A549 (cell line): Measurements from ENCODE around the gene ACTR3C. TPM values are rescaled to one million over a fixed set of nuclear protein-coding genes. Genes with fewer than 3 reads are reported as not detected.

Experiments used
- ATAC-seq, 2 experiments: fragments of 200-7000 bp in 1 of 2; fragments of >200 bp in 1 of 2; cut with Nextera tagmentation in 1 of 2; cut with Tn5 transposase in 1 of 2; 3 replicates each; pipeline versions ENCODE4 v1.8.0 to v1.9.1; 2018 to 2020; ENCODE audit warnings: mild to moderate bottlenecking in 1 of 2, moderate library complexity in 1 of 2
- CTCF ChIA-PET: fragments of 300-600 bp; sonication (Branson Sonifier 250); formaldehyde crosslinking; extraction: SDS; loops from one replicate; lab custom pipeline; 2021; ENCODE audit warnings: antibody characterized with exemption, inconsistent platforms; lab: Yijun Ruan, JAX
- POLR2A ChIA-PET: fragments of 350-600 bp; formaldehyde crosslinking; extraction: SDS; loops from one replicate; lab custom pipeline; 2021; ENCODE audit warnings: antibody characterized with exemption, inconsistent platforms; lab: Yijun Ruan, JAX
- DNase-seq, 2 experiments: peaks; one replicate each; pipeline versions ENCODE4 v3.0.0 to v3.0.0-alpha.2; 2011 to 2016; ENCODE audit warnings: low read depth in 1 of 2, low spot score in 1 of 2
- FAIRE-seq: peaks from 2 replicates; lab custom pipeline; 2011; peaks lifted over from hg19 to GRCh38; lab: Jason Lieb, UNC
- H3K27ac ChIP-seq, 2 experiments: fragments of >200 bp; sonication (Bioruptor Twin); formaldehyde crosslinking; 3 replicates each; pipeline ENCODE4 v1.5.1; 2016 to 2017
- H3K4me1 ChIP-seq: fragments of >200 bp; sonication (Bioruptor Twin); formaldehyde crosslinking; 3 replicates; pipeline ENCODE4 v1.6.1; 2016
- H3K4me2 ChIP-seq: fragments of >200 bp; sonication (Bioruptor Twin); formaldehyde crosslinking; 3 replicates; pipeline ENCODE4 v1.6.1; 2016
- H3K4me3 ChIP-seq: fragments of >200 bp; sonication (Bioruptor Twin); formaldehyde crosslinking; 3 replicates; pipeline ENCODE4 v1.5.1; 2016
- H3K9me3 ChIP-seq: fragments of >200 bp; sonication (Bioruptor Twin); formaldehyde crosslinking; 3 replicates; pipeline ENCODE4 v1.6.1; 2016
- BHLHE40 ChIP-seq: IDR thresholded peaks from 2 replicates; pipeline ENCODE4 v1.6.1; 2012; ENCODE audit warnings: low read depth, low read length, inconsistent platforms
- CBX8 ChIP-seq: fragments of 200-600 bp; sonication (generic); IDR thresholded peaks from 2 replicates; pipeline ENCODE4 v1.6.1; 2016
- CEBPB ChIP-seq, 2 experiments: fragments of >200 bp in 1 of 2; sonication (Bioruptor Twin) in 1 of 2; formaldehyde crosslinking in 1 of 2; IDR thresholded peaks; 2 replicates each; pipeline ENCODE4 v1.6.1; 2012 to 2016
- CHD4 ChIP-seq: fragments of 200-600 bp; sonication (generic); IDR thresholded peaks from 2 replicates; pipeline ENCODE4 v1.6.1; 2016; ENCODE audit warnings: antibody characterized with exemption, mild to moderate bottlenecking, borderline replicate concordance
- EHF ChIP-seq: fragments of 250-450 bp; sonication (Bioruptor Pico); IDR thresholded peaks from 2 replicates; pipeline ENCODE4 v1.5.0; 2020; ENCODE audit warnings: mild to moderate bottlenecking
- EHMT2 ChIP-seq: fragments of 200-600 bp; sonication (generic); IDR thresholded peaks from 2 replicates; pipeline ENCODE4 v1.6.1; 2016; ENCODE audit warnings: antibody characterized with exemption, low read depth, mild to moderate bottlenecking, moderate library complexity
- EP300 ChIP-seq, 2 experiments: fragments of >200 bp; sonication (Bioruptor Twin); formaldehyde crosslinking; IDR thresholded peaks; 2 replicates in 1 of 2; 3 replicates in 1 of 2; pipeline ENCODE4 v1.6.1; 2016 to 2017
- ESRRA ChIP-seq: fragments of 150-350 bp; IDR thresholded peaks from 2 replicates; pipeline ENCODE4 v1.6.1; 2014; ENCODE audit warnings: mild to moderate bottlenecking, low read length, borderline replicate concordance
- FOSB ChIP-seq: fragments of 250-450 bp; sonication (Bioruptor Pico); IDR thresholded peaks from 2 replicates; pipeline ENCODE4 v1.5.0; 2020; ENCODE audit warnings: mild to moderate bottlenecking, moderate library complexity
- FOSL2 ChIP-seq, 2 experiments: fragments of 450-650 bp in 1 of 2; fragments of >200 bp in 1 of 2; sonication (Bioruptor Twin) in 1 of 2; formaldehyde crosslinking; IDR thresholded peaks; 2 replicates each; pipeline versions ENCODE4 v1.5.0 to v1.6.1; 2016 to 2020; ENCODE audit warnings: mild to moderate bottlenecking in 1 of 2, moderate library complexity in 1 of 2
- FOXS1 ChIP-seq: fragments of 250-450 bp; sonication (Bioruptor Pico); IDR thresholded peaks from 2 replicates; pipeline ENCODE4 v1.5.0; 2020; ENCODE audit warnings: mild to moderate bottlenecking, moderate library complexity
- GATA3 ChIP-seq: IDR thresholded peaks from 2 replicates; pipeline ENCODE4 v1.6.1; 2012; ENCODE audit warnings: borderline replicate concordance
- HOXA7 ChIP-seq: fragments of 250-450 bp; sonication (Bioruptor Pico); IDR thresholded peaks from 2 replicates; pipeline ENCODE4 v1.5.0; 2020; ENCODE audit warnings: mild to moderate bottlenecking, moderate library complexity
- HOXB13 ChIP-seq: fragments of 250-450 bp; sonication (Bioruptor Pico); IDR thresholded peaks from 2 replicates; pipeline ENCODE4 v1.5.0; 2020; ENCODE audit warnings: low read depth, mild to moderate bottlenecking, moderate library complexity
- HOXB5 ChIP-seq: fragments of 250-450 bp; sonication (Bioruptor Pico); IDR thresholded peaks from 2 replicates; pipeline ENCODE4 v1.5.0; 2020; ENCODE audit warnings: mild to moderate bottlenecking, moderate library complexity
- JUNB ChIP-seq: fragments of >200 bp; sonication (Bioruptor Twin); formaldehyde crosslinking; IDR thresholded peaks from 2 replicates; pipeline ENCODE4 v1.6.1; 2016
- KDM5A ChIP-seq: fragments of 200-600 bp; sonication (generic); IDR thresholded peaks from 2 replicates; pipeline ENCODE4 v1.6.1; 2016; ENCODE audit warnings: antibody characterized with exemption, mild to moderate bottlenecking
- MAZ ChIP-seq: fragments of 150-350 bp; IDR thresholded peaks from 2 replicates; pipeline ENCODE4 v1.6.1; 2014; ENCODE audit warnings: antibody characterized with exemption, low read depth, low read length, borderline replicate concordance
- MYC ChIP-seq: IDR thresholded peaks from 2 replicates; pipeline ENCODE4 v1.6.1; 2012; ENCODE audit warnings: mild to moderate bottlenecking, inconsistent platforms, low read length, improper control_type of control experiment, borderline replicate concordance
- NR3C1 ChIP-seq: fragments of >200 bp; sonication (Bioruptor Twin); formaldehyde crosslinking; IDR thresholded peaks from 3 replicates; pipeline ENCODE4 v1.6.1; 2017
- RARB ChIP-seq: fragments of 250-450 bp; sonication (Bioruptor Pico); IDR thresholded peaks from 2 replicates; pipeline ENCODE4 v1.8.0; 2021; ENCODE audit warnings: mild to moderate bottlenecking, moderate library complexity
- RFX5 ChIP-seq: fragments of 450-650 bp; IDR thresholded peaks from 2 replicates; pipeline ENCODE4 v1.7.1; 2014; ENCODE audit warnings: antibody characterized with exemption, mild to moderate bottlenecking, moderate library complexity
- RNF2 ChIP-seq: fragments of 200-600 bp; sonication (generic); IDR thresholded peaks from 2 replicates; pipeline ENCODE4 v1.6.1; 2016; ENCODE audit warnings: low read depth, mild to moderate bottlenecking, antibody characterized with exemption, moderate library complexity, borderline replicate concordance
- ZC3H11A ChIP-seq: fragments of 450-650 bp; IDR thresholded peaks from 2 replicates; pipeline ENCODE4 v1.6.1; 2014; ENCODE audit warnings: antibody characterized with exemption, mild to moderate bottlenecking
- WGBS: methylation state at CpG from one replicate; pipeline ENCODE4 v1.1.6; 2017; ENCODE audit errors: missing lambda C conversion rate; 5-methylcytosine and 5-hydroxymethylcytosine counted together
- polyA plus RNA-seq, 4 experiments: library from polyadenylated mRNA; depleted of rRNA in 3 of 4; stranded (reverse); fragments of >200 nt; fragmentation: RNase III in 1 of 4; extraction: RNeasy Plus Mini Kit Qiagen cat#74134 plus additional on column Dnase treatment in 1 of 4; gene quantifications; 2 replicates in 3 of 4; 3 replicates in 1 of 4; pipeline ENCODE4 v1.2.3, GENCODE V29; 2011 to 2017
- TF ChIP-seq, protein P1 (sequence below): IDR thresholded peaks from 2 replicates; pipeline ENCODE4 v1.6.1; 2012
- TF ChIP-seq, protein P2 (sequence below): fragments of >200 bp; sonication (Bioruptor Twin); formaldehyde crosslinking; IDR thresholded peaks from 3 replicates; pipeline ENCODE4 v1.6.1; 2016
- TF ChIP-seq, protein P3 (sequence below): IDR thresholded peaks from 2 replicates; pipeline ENCODE4 v1.6.1; 2012
- TF ChIP-seq, protein P4 (sequence below): fragments of 250-450 bp; sonication (Bioruptor Pico); IDR thresholded peaks from 2 replicates; pipeline ENCODE4 v1.5.0; 2020; ENCODE audit warnings: low read depth, mild to moderate bottlenecking, moderate library complexity
- TF ChIP-seq, protein P5 (sequence below): fragments of >200 bp; sonication (Bioruptor Twin); formaldehyde crosslinking; IDR thresholded peaks from 2 replicates; pipeline ENCODE4 v1.6.1; 2016

The ACTR3C gene
- polyA plus RNA-seq, 2 of the 4 experiments (the other 2 are of a cell fraction) = 0.43 TPM

DNA sequence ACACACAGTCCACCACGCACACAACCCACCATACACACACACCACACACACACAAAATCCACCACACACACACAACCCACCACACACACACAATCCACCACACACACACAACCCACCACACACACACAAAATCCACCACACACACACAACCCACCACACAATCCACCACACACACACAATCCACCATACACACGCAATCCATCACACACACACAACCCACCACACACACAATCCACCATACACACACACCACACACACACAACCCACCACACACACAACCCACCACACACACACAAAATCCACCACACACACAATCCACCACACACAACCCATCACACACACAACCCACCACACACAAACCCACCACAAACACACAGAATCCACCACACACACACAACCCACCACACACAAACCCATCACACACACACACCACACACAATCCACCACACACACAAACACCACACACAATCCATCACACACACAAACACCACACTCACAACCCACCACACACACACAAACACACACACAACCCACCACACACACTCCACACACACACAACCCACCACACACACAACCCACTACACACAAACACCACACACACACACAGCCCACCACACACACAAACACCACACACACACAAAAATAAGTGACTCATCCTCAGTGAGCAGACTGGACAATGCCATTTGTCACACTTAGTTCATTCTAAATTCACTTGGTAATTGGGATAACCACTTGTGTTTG lies 36.4 kb upstream of the ACTR3C start:
- H3K27ac ChIP-seq = no peak overlapping the region
- 90% methylated on average over 2 of the region's 2 CpGs for WGBS
- ChIA-PET CTCF (no interaction called here), POLR2A (no interaction called here)
- ATAC-seq = no peak
- no peak for DNase-seq
- peaks cover 3% of the 10 kb centered on the region; the same call in 1 of the 3 replicates for H3K4me1 ChIP-seq
- TF ChIP-seq RARB (no peak), CHD4 (0 out of 2 replicates have a peak, but pooled peaks have one; percentile 33)
- H3K4me2 ChIP-seq = no peak overlapping the region
- H3K4me3 ChIP-seq = no peak overlapping the region
- no peaks in the 10 kb centered on the region for H3K9me3 ChIP-seq
- no peak for FAIRE-seq

DNA sequence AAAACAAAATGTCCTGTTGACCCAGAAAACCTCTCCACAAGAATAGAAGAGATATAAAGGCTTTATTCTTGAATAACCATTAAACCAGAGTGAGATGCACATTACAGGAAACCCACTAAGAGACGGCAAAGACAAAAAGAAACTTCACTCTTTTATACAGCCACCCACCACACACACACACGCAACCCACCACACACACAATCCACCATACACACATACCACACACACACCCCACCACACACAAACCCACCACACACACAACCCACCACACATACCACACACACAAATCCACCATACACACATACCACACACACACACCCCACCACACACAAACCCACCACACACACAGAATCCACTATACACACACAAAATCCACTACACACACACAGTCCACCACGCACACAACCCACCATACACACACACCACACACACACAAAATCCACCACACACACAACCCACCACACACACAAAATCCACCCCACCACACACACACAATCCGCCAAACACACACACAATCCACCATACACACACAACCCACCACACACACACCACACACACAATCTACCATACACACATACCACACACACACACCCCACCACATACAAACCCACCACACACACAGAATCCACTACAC lies 35.8 kb upstream of the ACTR3C start:
- no peaks in the 10 kb centered on the region for H3K9me3 ChIP-seq
- H3K4me3 ChIP-seq = no peak overlapping the region
- ChIA-PET POLR2A (no interaction called here), CTCF (interaction anchor here (0.9 to 1.4 kb wide), 4 partner anchors 11 to 46 kb away, joined by 3 to 4 read pairs (median 4); no protein-coding TSS in a partner anchor)
- no peak overlapping the region for H3K4me2 ChIP-seq
- H3K27ac ChIP-seq = no peak overlapping the region
- WGBS = 85% methylated on average over 4 of the region's 4 CpGs
- no peak for FAIRE-seq
- no peak for ATAC-seq
- H3K4me1 ChIP-seq = peaks cover 3% of the 10 kb centered on the region; the same call in 1 of the 3 replicates
- TF ChIP-seq, protein P1, sequence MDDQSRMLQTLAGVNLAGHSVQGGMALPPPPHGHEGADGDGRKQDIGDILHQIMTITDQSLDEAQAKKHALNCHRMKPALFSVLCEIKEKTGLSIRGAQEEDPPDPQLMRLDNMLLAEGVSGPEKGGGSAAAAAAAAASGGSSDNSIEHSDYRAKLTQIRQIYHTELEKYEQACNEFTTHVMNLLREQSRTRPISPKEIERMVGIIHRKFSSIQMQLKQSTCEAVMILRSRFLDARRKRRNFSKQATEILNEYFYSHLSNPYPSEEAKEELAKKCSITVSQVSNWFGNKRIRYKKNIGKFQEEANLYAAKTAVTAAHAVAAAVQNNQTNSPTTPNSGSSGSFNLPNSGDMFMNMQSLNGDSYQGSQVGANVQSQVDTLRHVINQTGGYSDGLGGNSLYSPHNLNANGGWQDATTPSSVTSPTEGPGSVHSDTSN = no peak
- TF ChIP-seq MAZ = no peak
- TF ChIP-seq EHMT2 = no peak
- no peak for TF ChIP-seq JUNB
- no peak for TF ChIP-seq GATA3
- TF ChIP-seq EHF (CRISPR knock-in tag) = no peak
- TF ChIP-seq ESRRA = no peak
- no peak for TF ChIP-seq NR3C1
- TF ChIP-seq FOSL2 (IDR thresholded peaks at IDR 0.05) = no peak
- TF ChIP-seq FOSL2 (CRISPR knock-in tag; IDR thresholded peaks at IDR 0.05) = no peak
- no peak for TF ChIP-seq EP300 (IDR thresholded peaks at IDR 0.05)
- no peak for TF ChIP-seq CEBPB (IDR thresholded peaks at IDR 0.05)
- TF ChIP-seq RARB = no peak
- no peak for TF ChIP-seq KDM5A
- TF ChIP-seq, protein P2, sequence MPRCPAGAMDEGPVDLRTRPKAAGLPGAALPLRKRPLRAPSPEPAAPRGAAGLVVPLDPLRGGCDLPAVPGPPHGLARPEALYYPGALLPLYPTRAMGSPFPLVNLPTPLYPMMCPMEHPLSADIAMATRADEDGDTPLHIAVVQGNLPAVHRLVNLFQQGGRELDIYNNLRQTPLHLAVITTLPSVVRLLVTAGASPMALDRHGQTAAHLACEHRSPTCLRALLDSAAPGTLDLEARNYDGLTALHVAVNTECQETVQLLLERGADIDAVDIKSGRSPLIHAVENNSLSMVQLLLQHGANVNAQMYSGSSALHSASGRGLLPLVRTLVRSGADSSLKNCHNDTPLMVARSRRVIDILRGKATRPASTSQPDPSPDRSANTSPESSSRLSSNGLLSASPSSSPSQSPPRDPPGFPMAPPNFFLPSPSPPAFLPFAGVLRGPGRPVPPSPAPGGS = no peak
- no peak for TF ChIP-seq FOSB (CRISPR knock-in tag)
- TF ChIP-seq, all 56 proteins: peak for 0
- no peak for DNase-seq

DNA sequence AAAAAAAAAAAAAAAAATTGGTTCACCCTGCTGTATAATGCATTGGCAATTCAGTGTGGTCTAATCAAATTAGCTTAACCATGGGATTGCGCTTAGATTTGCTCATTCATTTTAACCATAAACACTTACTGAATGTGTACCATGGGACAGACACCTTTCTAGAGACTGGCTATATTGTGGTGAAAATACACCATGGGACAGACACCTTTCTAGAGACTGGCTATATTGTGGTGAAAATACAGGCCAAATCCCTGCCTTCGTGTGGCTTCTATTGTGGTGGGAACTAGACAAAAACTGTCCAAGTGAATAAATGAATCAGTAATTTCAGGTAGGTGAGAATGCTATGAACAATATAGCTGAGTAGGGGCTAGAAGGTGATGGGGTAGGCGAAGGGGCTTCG lies 35.1 kb upstream of the ACTR3C start:
- ATAC-seq = no peak; a peak in 1 of 6 replicates
- no peak overlapping the region for H3K4me2 ChIP-seq
- no peak overlapping the region for H3K4me3 ChIP-seq
- no peak for FAIRE-seq
- ChIA-PET POLR2A (no interaction called here), CTCF (interaction anchor here (0.9 to 1.7 kb wide), 6 partner anchors 11 to 63 kb away, joined by 3 to 5 read pairs (median 4); a partner anchor contains a TSS)
- H3K27ac ChIP-seq = no peak overlapping the region
- no peak for DNase-seq
- WGBS = 88% methylated on average over 4 of the region's 4 CpGs
- no peaks in the 10 kb centered on the region for H3K9me3 ChIP-seq
- peaks cover 3% of the 10 kb centered on the region; the same call in 1 of the 3 replicates for H3K4me1 ChIP-seq
- TF ChIP-seq MYC (no peak), RNF2 (no peak), BHLHE40 (no peak), HOXA7 (no peak), RFX5 (no peak), HOXB5 (CRISPR knock-in tag) (no peak), FOSB (CRISPR knock-in tag) (no peak), CBX8 (no peak), HOXB13 (CRISPR knock-in tag) (no peak), FOXS1 (no peak), ZC3H11A (no peak), EHF (CRISPR knock-in tag) (no peak)
- TF ChIP-seq, protein P3, sequence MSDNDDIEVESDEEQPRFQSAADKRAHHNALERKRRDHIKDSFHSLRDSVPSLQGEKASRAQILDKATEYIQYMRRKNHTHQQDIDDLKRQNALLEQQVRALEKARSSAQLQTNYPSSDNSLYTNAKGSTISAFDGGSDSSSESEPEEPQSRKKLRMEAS = no peak
- TF ChIP-seq, protein P2 = no peak
- TF ChIP-seq, protein P4, sequence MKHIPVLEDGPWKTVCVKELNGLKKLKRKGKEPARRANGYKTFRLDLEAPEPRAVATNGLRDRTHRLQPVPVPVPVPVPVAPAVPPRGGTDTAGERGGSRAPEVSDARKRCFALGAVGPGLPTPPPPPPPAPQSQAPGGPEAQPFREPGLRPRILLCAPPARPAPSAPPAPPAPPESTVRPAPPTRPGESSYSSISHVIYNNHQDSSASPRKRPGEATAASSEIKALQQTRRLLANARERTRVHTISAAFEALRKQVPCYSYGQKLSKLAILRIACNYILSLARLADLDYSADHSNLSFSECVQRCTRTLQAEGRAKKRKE (CRISPR knock-in tag) = no peak
- TF ChIP-seq, protein P5, sequence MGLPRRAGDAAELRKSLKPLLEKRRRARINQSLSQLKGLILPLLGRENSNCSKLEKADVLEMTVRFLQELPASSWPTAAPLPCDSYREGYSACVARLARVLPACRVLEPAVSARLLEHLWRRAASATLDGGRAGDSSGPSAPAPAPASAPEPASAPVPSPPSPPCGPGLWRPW = no peak
